GM18909 (cell line): ENCODE data around the gene JMJD7.
"Not testable (repeated sequence)": the region's sequence is repeated elsewhere in the genome, so short reads cannot be mapped to it uniquely, and the experiment has no call there.

ENCODE experiments used
- ATAC-seq: cut with Tn5 transposase; IDR thresholded peaks from one replicate; pipeline ENCODE4 v1.9.1; 2021; ENCODE audit warnings: mild to moderate bottlenecking; ENCODE audit not compliant: unreplicated experiment, poor library complexity

JMJD7 gene

DNA sequence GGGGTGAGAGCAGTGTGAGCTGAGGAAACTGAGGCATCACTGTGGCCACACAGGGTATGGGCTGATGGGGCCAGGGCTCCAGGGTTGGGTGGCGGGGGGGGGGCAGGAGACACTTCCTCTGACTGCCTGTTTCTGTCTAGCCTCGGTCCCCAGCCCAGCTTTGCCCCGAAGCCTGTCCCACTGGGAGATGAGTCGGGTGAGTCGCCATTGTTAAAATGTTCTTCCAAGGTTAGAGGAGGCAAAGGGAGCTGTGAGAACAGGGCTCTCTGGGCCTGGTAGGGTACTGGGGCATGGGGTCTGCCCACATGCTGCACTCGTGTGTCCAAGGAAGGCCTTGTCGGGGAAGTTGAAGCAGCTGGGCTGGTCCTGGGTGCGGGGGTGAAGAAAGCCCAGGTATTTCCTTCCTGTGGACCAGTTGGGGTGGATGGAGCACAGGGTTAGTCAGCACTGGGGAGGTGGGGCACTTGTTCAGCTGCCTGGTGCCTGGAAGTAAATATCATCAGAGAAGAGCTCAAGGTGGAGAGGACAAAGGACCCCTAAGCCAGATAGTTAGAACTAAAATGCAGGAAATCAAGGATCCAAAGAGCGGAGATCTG lies 8.3 kb upstream of the JMJD7 start:
- ATAC-seq = no peak

GRCh38 chr15:41820791-41821423 lies 7.0 kb upstream of the JMJD7 start:
- no peak for ATAC-seq

GRCh38 chr15:41821831-41822230 lies 6.1 kb upstream of the JMJD7 start:
- no peak for ATAC-seq

DNA sequence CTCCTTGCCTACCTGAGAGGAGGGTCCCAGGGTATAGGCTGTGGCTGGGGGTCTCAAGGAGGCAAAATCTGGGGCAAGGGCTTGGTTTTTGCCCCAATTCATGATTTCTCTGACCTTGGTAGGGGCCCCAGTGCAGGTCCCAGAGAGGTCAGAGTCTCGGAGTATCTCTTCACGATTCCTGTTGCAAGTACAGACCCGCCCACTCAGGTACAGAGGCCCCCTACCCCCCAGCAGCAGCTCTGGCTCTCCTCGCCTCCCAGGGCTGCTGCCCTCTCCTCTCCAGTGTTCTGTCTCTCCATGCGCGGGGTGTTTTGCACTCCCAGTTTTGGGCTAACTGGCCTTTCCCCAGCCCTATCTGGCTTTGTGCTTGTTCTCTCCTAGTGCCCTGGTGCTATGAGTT lies 5.4 kb upstream of the JMJD7 start:
- no peak for ATAC-seq

- no peak for ATAC-seq
Observed at GRCh38 chr15:41822957-41823356, 4.9 kb upstream of the JMJD7 start.

GRCh38 chr15:41823502-41823901 lies 4.4 kb upstream of the JMJD7 start:
- ATAC-seq = no peak

- ATAC-seq = no peak
Observed at GRCh38 chr15:41824062-41824745, 3.7 kb upstream of the JMJD7 start.

DNA sequence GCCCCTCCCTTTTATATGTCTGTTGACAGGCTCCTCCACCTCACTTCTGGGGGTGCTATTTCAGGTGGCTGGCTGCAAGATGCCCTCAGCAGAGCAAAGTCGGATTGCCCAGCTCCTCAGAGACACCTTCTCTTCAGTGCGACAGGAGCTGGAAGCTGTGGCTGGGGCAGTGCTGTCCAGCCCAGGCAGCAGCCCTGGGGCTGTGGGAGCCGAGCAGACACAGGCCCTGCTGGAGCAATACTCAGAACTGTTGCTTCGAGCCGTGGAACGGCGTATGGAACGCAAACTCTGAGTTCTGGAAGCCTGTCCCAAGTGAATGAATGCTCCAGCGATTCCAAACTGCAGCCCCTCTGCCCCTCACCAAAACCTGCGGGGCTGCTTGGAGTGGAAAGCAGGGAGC lies 2.7 kb upstream of the JMJD7 start:
- no peak for ATAC-seq

- no peak for ATAC-seq
Observed at GRCh38 chr15:41825572-41826535, 2.0 kb upstream of the JMJD7 start.

GRCh38 chr15:41827290-41827879 lies 507 bp upstream of the JMJD7 start:
- ATAC-seq = no peak

DNA sequence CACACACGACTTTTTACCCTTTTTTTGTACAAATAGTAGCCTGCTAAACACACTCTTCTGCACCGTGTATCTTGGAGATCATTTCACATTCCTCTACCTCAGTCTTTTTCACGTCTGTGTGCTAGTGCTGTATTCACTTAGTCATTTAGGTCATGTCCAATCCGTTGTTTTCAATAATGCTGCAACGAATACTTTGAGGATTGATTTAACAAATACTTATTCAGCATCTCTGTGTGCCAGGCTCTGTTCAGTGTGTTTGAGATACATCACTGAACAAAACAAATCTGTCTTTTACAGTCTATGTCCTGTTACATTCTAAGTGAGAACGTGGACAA lies 882 bp downstream of the JMJD7 start:
- no peak for ATAC-seq

- ATAC-seq = no peak
Observed at GRCh38 chr15:41829959-41830646, 2.2 kb downstream of the JMJD7 start.

DNA sequence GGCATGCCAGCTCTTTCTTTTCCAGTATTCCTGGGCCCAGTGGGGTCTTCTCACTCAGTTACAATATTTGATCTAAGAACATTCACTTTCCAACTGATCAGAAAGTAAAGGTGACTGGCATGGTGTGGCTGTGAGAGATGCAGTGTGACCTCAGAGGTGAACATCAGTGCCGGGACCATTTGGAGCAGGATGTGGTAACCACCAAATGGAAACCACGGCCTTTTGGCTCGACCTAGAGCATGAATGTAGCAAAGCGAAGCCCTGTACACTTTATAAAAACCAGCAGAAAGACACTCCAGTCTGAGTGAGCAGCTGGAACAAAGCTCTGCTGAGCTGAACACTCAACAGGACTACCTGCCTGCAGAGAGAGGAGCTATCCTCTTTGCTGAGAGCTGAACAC lies 3.4 kb downstream of the JMJD7 start:
- ATAC-seq = not testable (repeated sequence)

DNA sequence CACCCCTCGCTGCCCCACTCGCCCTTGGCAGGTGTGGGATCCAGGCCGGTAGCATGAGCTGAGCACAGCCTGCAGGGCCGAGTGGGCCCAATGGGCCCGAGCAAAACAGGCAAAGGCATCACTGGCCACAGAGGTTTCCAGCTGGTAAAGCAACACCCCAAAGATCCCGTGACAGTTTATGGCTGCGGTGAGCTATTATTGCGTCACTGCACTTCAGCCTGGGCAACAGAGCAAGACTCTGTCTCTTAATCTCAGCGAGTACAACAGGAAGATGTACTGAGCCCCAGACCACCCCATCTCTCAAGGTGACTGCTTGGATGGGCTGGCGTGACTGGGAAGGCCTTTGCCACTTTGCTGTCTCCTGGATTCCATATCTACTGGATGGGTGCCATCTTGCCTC lies 4.3 kb downstream of the JMJD7 start:
- ATAC-seq = no peak

DNA sequence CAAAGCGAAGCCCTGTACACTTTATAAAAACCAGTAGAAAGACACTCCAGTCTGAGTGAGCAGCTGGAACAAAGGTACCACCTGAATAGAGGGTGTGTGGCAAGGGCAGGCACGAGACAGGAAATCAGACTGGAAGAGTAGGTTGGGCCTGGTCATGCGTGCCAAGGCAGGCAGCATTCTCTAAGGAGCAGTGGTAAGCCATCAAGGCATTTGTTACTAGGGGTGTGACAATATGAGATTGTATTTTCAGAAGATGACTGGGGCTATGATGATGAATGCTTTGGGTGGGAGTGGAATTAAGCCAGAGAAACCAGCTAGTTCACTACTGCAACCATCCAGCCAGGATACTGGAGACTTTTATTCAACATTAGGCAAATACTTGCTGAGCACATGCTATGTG lies 5.0 kb downstream of the JMJD7 start:
- no peak for ATAC-seq

GRCh38 chr15:41834096-41834495 lies 6.2 kb downstream of the JMJD7 start:
- no peak for ATAC-seq

DNA sequence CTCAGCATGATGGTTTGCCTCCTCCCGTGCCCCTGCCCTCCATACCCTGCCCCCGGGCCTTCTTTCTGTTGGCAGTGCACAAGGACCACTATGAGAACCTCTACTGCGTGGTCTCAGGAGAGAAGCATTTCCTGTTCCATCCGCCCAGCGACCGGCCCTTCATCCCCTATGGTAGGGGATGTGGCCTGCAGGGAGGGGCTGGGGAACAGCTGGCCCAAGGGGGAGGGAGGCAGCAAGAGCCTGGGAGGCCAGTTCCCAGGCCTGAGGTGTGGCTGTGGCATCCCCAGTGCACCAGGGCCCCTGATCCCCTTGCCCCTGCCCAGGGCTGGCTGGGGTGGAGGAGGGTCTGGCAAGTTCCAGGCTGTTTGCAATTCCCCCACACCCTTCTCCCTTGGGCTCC lies 8.2 kb downstream of the JMJD7 start:
- no peak for ATAC-seq

DNA sequence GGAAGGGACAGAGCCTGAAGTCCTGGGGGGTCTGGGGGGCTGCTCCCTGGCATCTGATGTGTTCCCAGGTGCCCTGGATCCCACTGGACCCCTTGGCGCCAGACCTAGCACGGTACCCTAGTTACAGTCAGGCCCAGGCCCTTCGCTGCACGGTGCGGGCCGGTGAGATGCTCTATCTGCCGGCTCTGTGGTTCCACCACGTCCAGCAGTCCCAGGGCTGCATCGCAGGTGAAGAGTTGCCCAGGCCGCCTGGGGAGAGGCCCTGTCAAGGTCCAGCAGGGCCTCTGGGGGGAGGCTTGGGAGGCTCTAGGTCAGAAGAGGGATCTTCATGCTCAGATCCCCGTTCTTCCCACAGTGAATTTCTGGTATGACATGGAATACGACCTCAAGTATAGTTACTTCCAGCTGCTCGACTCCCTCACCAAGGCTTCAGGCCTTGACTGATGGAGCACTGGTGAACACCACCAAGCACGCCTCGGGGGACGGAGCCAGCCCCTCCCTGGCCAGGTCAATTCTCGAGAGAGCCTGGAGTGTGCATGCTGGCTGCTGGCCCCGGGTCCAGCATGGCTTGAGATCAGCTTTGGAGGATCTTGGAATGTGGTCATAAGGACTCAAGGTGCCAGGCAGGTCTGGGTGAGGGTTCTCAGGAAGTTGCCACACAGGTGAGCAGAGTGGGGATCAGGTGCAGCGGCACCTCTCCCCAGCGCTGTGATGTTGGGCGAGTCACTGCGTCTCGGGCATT lies 9.0 kb downstream of the JMJD7 start:
- ATAC-seq = no peak

GRCh38 chr15:41838400-41838897 lies 10.6 kb downstream of the JMJD7 start, which contains the start of gene PLA2G4B:
Gene PLA2G4B (plus strand): TSS chr15:41838847. CDS start chr15:41838914, 67 bp downstream.
- no peak for ATAC-seq
